Measurements from ENCODE around the gene FIGN.

Gene FIGN

GRCh38 chr2:163723348-163723747 lies 12.5 kb downstream of the FIGN start:
- peaks cover under 1% of the 10 kb centered on the region; the same call in 1 of the 2 replicates for H3K4me1 ChIP-seq (ENCODE audit: control insufficient read depth, insufficient read depth, low read length)
- H3K36me3 ChIP-seq (ENCODE audit: control insufficient read depth, insufficient read depth, low read length), result no peaks in the 10 kb centered on the region
- H3K27ac ChIP-seq (ENCODE audit: low read depth, low read length), result no peak overlapping the region
- no peak overlapping the region for H3K9ac ChIP-seq (ENCODE audit: low read length)
- H3K9me3 ChIP-seq (ENCODE audit: control insufficient read depth, insufficient read depth, low read depth, low read length), result no peaks in the 10 kb centered on the region
- H3K4me3 ChIP-seq (ENCODE audit: low read depth, low read length), result no peak overlapping the region
- H3K27me3 ChIP-seq (ENCODE audit: control insufficient read depth, insufficient read depth, low read length), result no peaks in the 10 kb centered on the region

GRCh38 chr2:163719331-163719730 lies 16.5 kb downstream of the FIGN start:
- no peaks in the 10 kb centered on the region for H3K9me3 ChIP-seq (ENCODE audit: control insufficient read depth, insufficient read depth, low read depth, low read length)
- peaks cover 31% of the 10 kb centered on the region for H3K4me1 ChIP-seq (ENCODE audit: control insufficient read depth, insufficient read depth, low read length)
- no peak overlapping the region for H3K4me3 ChIP-seq (ENCODE audit: low read depth, low read length)
- H3K27ac ChIP-seq (ENCODE audit: low read depth, low read length), result no peak overlapping the region
- H3K27me3 ChIP-seq (ENCODE audit: control insufficient read depth, insufficient read depth, low read length), result no peaks in the 10 kb centered on the region
- H3K36me3 ChIP-seq (ENCODE audit: control insufficient read depth, insufficient read depth, low read length), result no peaks in the 10 kb centered on the region
- H3K9ac ChIP-seq (ENCODE audit: low read length), result no peak overlapping the region

- Histone ChIP-seq H3K9me3 (ENCODE audit: control insufficient read depth, insufficient read depth, low read depth, low read length) (no peaks in the 10 kb centered on the region), H3K4me1 (ENCODE audit: control insufficient read depth, insufficient read depth, low read length) (peaks cover 39% of the 10 kb centered on the region), H3K36me3 (ENCODE audit: control insufficient read depth, insufficient read depth, low read length) (no peaks in the 10 kb centered on the region), H3K27ac (ENCODE audit: low read depth, low read length) (no peak overlapping the region), H3K4me3 (ENCODE audit: low read depth, low read length) (no peak overlapping the region), H3K9ac (ENCODE audit: low read length) (no peak overlapping the region), H3K27me3 (ENCODE audit: control insufficient read depth, insufficient read depth, low read length) (no peaks in the 10 kb centered on the region)
Observed at GRCh38 chr2:163717993-163718680, 17.7 kb downstream of the FIGN start.

- H3K27me3 ChIP-seq (ENCODE audit: control insufficient read depth, insufficient read depth, low read length), result no peaks in the 10 kb centered on the region
- H3K36me3 ChIP-seq (ENCODE audit: control insufficient read depth, insufficient read depth, low read length), result no peaks in the 10 kb centered on the region
- H3K4me3 ChIP-seq (ENCODE audit: low read depth, low read length), result no peak overlapping the region
- peaks cover 39% of the 10 kb centered on the region for H3K4me1 ChIP-seq (ENCODE audit: control insufficient read depth, insufficient read depth, low read length)
- no peak overlapping the region for H3K9ac ChIP-seq (ENCODE audit: low read length)
- H3K9me3 ChIP-seq (ENCODE audit: control insufficient read depth, insufficient read depth, low read depth, low read length), result no peaks in the 10 kb centered on the region
- H3K27ac ChIP-seq (ENCODE audit: low read depth, low read length), result no peak overlapping the region
Observed at GRCh38 chr2:163717515-163717914, 18.3 kb downstream of the FIGN start.

GRCh38 chr2:163716101-163716500 lies 19.7 kb downstream of the FIGN start:
- H3K36me3 ChIP-seq (ENCODE audit: control insufficient read depth, insufficient read depth, low read length), result no peaks in the 10 kb centered on the region
- no peak overlapping the region for H3K27ac ChIP-seq (ENCODE audit: low read depth, low read length)
- no peak overlapping the region for H3K4me3 ChIP-seq (ENCODE audit: low read depth, low read length)
- H3K27me3 ChIP-seq (ENCODE audit: control insufficient read depth, insufficient read depth, low read length), result no peaks in the 10 kb centered on the region
- H3K4me1 ChIP-seq (ENCODE audit: control insufficient read depth, insufficient read depth, low read length), result peaks cover 39% of the 10 kb centered on the region
- no peaks in the 10 kb centered on the region for H3K9me3 ChIP-seq (ENCODE audit: control insufficient read depth, insufficient read depth, low read depth, low read length)
- H3K9ac ChIP-seq (ENCODE audit: low read length), result no peak overlapping the region

- no peak overlapping the region for H3K4me3 ChIP-seq (ENCODE audit: low read depth, low read length)
- H3K4me1 ChIP-seq (ENCODE audit: control insufficient read depth, insufficient read depth, low read length), result peaks cover 39% of the 10 kb centered on the region
- no peaks in the 10 kb centered on the region for H3K9me3 ChIP-seq (ENCODE audit: control insufficient read depth, insufficient read depth, low read depth, low read length)
- no peak overlapping the region for H3K27ac ChIP-seq (ENCODE audit: low read depth, low read length)
- no peaks in the 10 kb centered on the region for H3K27me3 ChIP-seq (ENCODE audit: control insufficient read depth, insufficient read depth, low read length)
- no peaks in the 10 kb centered on the region for H3K36me3 ChIP-seq (ENCODE audit: control insufficient read depth, insufficient read depth, low read length)
- no peak overlapping the region for H3K9ac ChIP-seq (ENCODE audit: low read length)
Observed at GRCh38 chr2:163715668-163716067, 20.1 kb downstream of the FIGN start.

- Histone ChIP-seq H3K36me3 (ENCODE audit: control insufficient read depth, insufficient read depth, low read length) (no peaks in the 10 kb centered on the region), H3K27ac (ENCODE audit: low read depth, low read length) (no peak overlapping the region), H3K27me3 (ENCODE audit: control insufficient read depth, insufficient read depth, low read length) (no peaks in the 10 kb centered on the region), H3K9ac (ENCODE audit: low read length) (no peak overlapping the region), H3K4me3 (ENCODE audit: low read depth, low read length) (no peak overlapping the region), H3K4me1 (ENCODE audit: control insufficient read depth, insufficient read depth, low read length) (peaks cover 39% of the 10 kb centered on the region), H3K9me3 (ENCODE audit: control insufficient read depth, insufficient read depth, low read depth, low read length) (no peaks in the 10 kb centered on the region)
Observed at GRCh38 chr2:163715199-163715598, 20.6 kb downstream of the FIGN start.

- Histone ChIP-seq H3K36me3 (ENCODE audit: control insufficient read depth, insufficient read depth, low read length) (no peaks in the 10 kb centered on the region), H3K4me1 (ENCODE audit: control insufficient read depth, insufficient read depth, low read length) (peaks cover 39% of the 10 kb centered on the region), H3K27me3 (ENCODE audit: control insufficient read depth, insufficient read depth, low read length) (no peaks in the 10 kb centered on the region), H3K4me3 (ENCODE audit: low read depth, low read length) (no peak overlapping the region), H3K9ac (ENCODE audit: low read length) (no peak overlapping the region), H3K9me3 (ENCODE audit: control insufficient read depth, insufficient read depth, low read depth, low read length) (no peaks in the 10 kb centered on the region), H3K27ac (ENCODE audit: low read depth, low read length) (no peak overlapping the region)
Observed at GRCh38 chr2:163713534-163714311, 22.1 kb downstream of the FIGN start.

- Histone ChIP-seq H3K27me3 (ENCODE audit: control insufficient read depth, insufficient read depth, low read length) (no peaks in the 10 kb centered on the region), H3K9me3 (ENCODE audit: control insufficient read depth, insufficient read depth, low read depth, low read length) (no peaks in the 10 kb centered on the region), H3K4me1 (ENCODE audit: control insufficient read depth, insufficient read depth, low read length) (peaks cover 24% of the 10 kb centered on the region), H3K9ac (ENCODE audit: low read length) (no peak overlapping the region), H3K36me3 (ENCODE audit: control insufficient read depth, insufficient read depth, low read length) (no peaks in the 10 kb centered on the region), H3K4me3 (ENCODE audit: low read depth, low read length) (no peak overlapping the region), H3K27ac (ENCODE audit: low read depth, low read length) (no peak overlapping the region)
Observed at GRCh38 chr2:163711699-163712098, 24.1 kb downstream of the FIGN start.

- H3K4me3 ChIP-seq (ENCODE audit: low read depth, low read length), result no peak overlapping the region
- peaks cover 23% of the 10 kb centered on the region for H3K4me1 ChIP-seq (ENCODE audit: control insufficient read depth, insufficient read depth, low read length)
- H3K27me3 ChIP-seq (ENCODE audit: control insufficient read depth, insufficient read depth, low read length), result no peaks in the 10 kb centered on the region
- H3K9ac ChIP-seq (ENCODE audit: low read length), result no peak overlapping the region
- H3K27ac ChIP-seq (ENCODE audit: low read depth, low read length), result no peak overlapping the region
- no peaks in the 10 kb centered on the region for H3K36me3 ChIP-seq (ENCODE audit: control insufficient read depth, insufficient read depth, low read length)
- no peaks in the 10 kb centered on the region for H3K9me3 ChIP-seq (ENCODE audit: control insufficient read depth, insufficient read depth, low read depth, low read length)
Observed at GRCh38 chr2:163711258-163711657, 24.6 kb downstream of the FIGN start.

- Histone ChIP-seq H3K27me3 (ENCODE audit: control insufficient read depth, insufficient read depth, low read length) (no peaks in the 10 kb centered on the region), H3K27ac (ENCODE audit: low read depth, low read length) (no peak overlapping the region), H3K36me3 (ENCODE audit: control insufficient read depth, insufficient read depth, low read length) (no peaks in the 10 kb centered on the region), H3K4me3 (ENCODE audit: low read depth, low read length) (no peak overlapping the region), H3K9ac (ENCODE audit: low read length) (no peak overlapping the region), H3K4me1 (ENCODE audit: control insufficient read depth, insufficient read depth, low read length) (peaks cover 8% of the 10 kb centered on the region), H3K9me3 (ENCODE audit: control insufficient read depth, insufficient read depth, low read depth, low read length) (no peaks in the 10 kb centered on the region)
Observed at GRCh38 chr2:163709270-163709669, 26.5 kb downstream of the FIGN start.

All from HUES6 (cell line).